DLD1 (cell line): ENCODE data around the gene TST.

ENCODE experiments used
- in situ Hi-C: cut with HindIII; loops from 2 replicates; pipeline ENCODE4 v1.10.0; 2017; ENCODE audit warnings: low sequenced_read_pairs

The TST gene

GRCh38 chr22:37018086-37018814, 997 bp downstream of the TST start:
- in situ Hi-C loops, result no loop called here

DNA sequence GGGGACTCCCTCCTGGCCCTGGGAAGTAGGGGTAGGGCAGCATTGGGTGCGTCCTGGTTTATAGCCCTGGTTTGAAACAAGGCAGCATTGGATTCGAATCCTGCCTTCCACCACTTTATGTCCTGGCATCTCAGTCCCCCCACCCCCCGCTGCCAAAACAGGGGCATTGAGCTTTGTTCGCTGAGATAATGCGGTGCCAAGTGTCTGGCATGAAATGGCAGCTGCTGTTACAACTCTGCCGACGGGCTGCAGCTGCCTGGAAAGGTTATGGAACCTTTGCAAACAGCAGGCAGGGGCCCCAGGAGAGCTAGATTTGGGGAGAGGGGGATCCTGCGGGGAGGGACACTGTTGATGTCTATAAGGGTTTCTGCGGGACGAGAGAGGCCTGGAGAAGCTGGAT, 1.9 kb downstream of the TST start:
- in situ Hi-C loops, result no loop called here

DNA sequence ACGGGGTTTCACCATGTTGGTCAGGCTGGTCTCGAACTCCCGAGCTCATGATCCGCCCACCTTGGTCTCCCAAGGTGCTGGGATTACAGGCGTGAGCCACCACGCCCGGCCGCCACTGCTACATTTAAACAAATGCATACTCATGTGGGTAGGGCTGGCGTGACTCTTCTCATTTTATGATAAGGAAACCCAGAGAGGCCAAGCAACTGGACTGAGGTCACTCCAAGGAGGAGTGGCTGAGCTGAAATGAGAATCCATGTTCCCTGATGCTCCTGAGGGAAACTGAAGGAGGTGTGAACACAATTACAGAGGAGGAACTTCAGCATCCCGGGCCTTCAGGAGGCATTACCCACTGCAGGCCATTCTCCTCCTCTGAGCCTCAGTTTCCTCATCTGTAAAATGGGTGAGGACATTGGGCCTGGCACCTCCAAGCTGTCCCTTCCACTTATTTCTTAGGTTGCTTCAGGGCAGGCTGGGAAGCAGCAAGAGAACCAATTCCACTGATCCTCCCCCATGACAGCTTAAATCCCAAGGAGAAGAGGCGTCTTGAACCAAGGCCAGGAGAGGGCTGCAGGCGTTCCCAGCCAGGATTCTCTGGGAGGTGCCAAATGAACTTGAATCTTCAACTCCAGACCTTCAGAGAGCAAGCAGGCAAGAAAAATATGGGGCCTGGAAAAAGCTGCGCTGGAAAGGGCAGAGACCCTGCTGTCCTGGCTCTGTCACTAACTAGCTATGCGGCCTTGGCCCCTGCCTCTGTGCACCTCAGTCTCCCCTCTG, 2.9 kb downstream of the TST start:
- in situ Hi-C loops, result no loop called here

GRCh38 chr22:37015587-37015878, 3.7 kb downstream of the TST start:
- in situ Hi-C loops, result no loop called here

- in situ Hi-C loops, result no loop called here
Observed at GRCh38 chr22:37014835-37015586, 4.2 kb downstream of the TST start.

DNA sequence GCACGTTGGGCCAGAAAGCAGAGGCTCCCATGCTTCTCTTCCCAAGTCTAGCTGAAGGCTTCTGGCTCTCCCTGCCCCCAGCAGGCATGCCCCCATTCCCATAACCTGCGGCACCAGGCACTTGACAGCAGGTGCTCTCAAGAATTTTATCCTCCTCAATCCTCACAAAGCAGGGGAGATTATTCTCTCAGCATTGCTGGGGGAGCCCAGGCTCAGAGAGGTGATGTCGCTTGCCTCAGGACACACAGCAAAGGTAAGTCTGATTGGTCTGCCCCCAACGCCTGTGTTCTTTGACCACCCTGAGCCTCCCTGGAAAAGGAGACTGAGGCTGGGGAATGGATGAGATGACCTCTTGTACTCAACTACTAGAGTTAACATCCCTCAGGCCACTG, 4.8 kb downstream of the TST start:
- in situ Hi-C loops, result no loop called here

GRCh38 chr22:37012956-37013355, 6.3 kb downstream of the TST start:
- in situ Hi-C loops, result no loop called here

DNA sequence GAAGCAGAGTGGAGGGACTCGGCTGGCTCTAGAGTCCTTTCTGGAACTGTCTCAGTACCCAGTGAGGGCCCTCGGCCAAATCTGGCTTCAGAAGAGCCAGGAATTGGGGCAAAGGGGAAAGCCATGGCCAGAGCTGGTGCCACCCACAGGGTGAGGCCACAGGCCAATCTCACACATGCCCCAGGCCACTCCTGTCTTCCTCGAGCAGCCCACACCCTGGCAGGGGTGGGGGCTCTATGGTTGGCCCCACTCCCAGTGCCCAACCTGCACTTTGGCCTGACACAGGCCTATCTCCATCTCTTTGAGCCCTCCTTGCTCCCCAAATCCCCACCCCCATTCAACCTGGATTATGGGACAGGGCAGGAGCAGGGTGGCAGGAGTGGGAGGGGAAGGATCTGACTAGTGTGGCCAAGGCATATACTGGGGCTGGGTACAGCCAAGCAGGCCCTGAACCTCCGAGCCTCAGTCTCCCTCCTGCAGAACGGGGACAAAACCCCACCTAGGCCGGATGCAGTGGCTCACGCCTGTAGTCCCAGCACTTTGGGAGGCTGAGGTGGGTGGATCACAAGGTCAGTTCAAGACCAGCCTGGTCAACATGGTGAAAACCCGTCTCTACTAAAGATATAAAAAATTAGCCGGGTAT, 6.9 kb downstream of the TST start:
- in situ Hi-C loops, result no loop called here

- in situ Hi-C loops, result no loop called here
Observed at GRCh38 chr22:37011472-37011871, 7.8 kb downstream of the TST start.

- in situ Hi-C loops, result no loop called here
Observed at GRCh38 chr22:37010976-37011375, 8.3 kb downstream of the TST start.

- in situ Hi-C loops, result no loop called here
Observed at GRCh38 chr22:37010174-37010573, 9.1 kb downstream of the TST start.

DNA sequence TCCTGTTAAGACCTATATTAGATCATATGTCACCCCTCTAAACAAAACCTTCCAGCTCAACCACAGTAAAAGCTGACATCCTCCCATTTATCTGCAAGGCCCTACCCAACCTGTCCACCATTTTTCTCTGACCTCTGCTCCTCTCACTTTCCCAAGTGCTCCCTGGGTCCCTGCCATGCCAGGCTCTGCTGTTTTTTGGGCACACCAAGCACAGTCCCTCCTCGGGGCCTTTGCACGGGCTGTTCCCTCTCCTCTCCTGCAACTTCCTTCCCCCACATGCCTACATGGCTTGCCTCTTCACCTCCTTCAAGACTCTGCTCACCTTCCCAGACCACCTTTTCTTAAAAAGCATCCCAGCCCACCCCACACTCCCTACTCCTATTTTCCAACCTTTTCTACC, 9.8 kb downstream of the TST start:
- in situ Hi-C loops, result loop anchor here (5.0 kb wide), 1 partner anchor 42 kb away; no protein-coding TSS in a partner anchor

GRCh38 chr22:37008365-37008764, 10.9 kb downstream of the TST start:
- in situ Hi-C loops, result loop anchor here (5.0 kb wide), 1 partner anchor 41 kb away; no protein-coding TSS in a partner anchor

DNA sequence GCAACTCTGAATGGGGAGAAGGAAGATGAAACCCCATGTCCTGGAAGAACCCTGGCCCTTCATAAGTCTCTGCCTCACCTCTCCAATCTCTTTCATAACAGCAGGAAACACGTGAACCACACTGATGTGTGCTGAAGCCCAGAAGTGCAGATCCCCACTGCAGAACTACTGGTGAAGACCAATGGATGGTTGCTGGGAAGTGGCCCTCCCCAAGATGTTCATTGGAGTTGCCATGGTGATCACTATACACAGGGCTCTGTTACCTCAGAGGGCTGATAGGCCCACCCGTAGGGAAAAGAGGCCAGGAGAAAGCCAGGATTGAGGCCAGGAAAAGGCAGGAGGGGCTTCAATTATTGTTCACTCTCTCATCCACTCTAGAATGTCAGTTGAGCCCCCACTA, 11.6 kb downstream of the TST start:
- in situ Hi-C loops, result loop anchor here (5.0 kb wide), 1 partner anchor 40 kb away; no protein-coding TSS in a partner anchor

DNA sequence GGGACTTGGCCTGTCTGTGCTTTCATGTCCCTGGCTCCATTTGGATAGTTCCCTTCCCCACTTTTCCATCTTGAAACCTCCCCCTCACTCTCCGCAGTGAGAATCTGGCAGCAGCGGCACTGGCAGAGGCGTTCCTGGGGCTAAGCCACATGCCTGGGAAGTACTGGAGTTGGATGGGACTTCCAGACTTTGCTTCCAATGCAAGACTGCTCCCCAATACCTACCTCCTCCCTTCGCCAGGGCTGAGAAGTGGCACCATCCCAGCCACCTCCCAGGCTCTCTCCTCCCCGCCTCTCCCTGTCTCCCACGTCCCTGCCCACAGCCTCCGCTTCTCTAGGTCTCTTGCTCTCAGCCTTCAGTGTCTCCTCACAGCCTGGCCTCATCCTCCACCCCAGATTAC, 16.6 kb downstream of the TST start:
- in situ Hi-C loops, result no loop called here

- in situ Hi-C loops, result no loop called here
Observed at GRCh38 chr22:37001826-37002225, 17.4 kb downstream of the TST start.

GRCh38 chr22:37000676-37001534, 18.3 kb downstream of the TST start:
- in situ Hi-C loops, result no loop called here

DNA sequence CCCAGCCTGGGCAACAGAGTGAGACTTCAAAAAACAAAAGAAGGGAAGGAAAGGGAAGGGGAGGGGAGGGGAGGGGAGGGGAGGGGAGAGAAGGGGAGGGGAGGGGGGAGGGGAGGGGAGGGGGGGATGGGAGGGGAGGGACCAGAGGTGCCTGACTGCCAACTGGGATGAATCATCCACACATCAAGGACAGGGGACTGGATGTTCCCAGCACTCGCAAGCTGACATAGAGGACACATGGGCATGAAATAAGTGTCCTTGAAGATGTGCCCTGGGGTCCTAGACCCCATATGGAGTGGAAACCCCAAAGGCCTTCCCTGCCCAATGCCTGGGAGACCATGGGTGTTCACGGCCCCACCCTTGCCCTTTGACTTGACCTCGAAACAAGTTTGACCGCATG, 19.8 kb downstream of the TST start:
- in situ Hi-C loops, result no loop called here

- in situ Hi-C loops, result no loop called here
Observed at GRCh38 chr22:36998620-36999351, 20.5 kb downstream of the TST start.

DNA sequence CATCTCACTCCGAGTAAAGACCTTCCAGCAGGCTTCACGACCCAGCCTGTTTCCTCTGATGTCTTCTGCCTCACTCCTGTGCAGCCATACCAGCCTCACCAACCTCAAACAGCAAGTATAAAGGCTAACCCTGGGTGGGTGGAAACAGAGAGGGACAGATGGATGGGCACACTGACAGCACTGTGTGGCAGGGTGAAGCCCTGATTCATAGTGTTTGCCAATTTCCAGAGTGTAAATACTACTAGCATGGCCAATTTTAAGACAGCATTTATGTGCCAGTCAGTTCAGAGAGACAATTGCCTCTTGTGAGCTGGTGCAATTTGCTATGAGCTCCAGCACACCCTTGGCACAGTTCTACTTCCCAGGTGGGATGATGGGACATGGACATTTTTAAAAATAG, 21.5 kb downstream of the TST start:
- in situ Hi-C loops, result no loop called here
